ENCODE results near the gene TMEM175. TPM values are rescaled to one million over a fixed set of nuclear protein-coding genes. Genes with fewer than 3 reads are reported as not detected.

The TMEM175 gene
- total and polyA plus RNA-seq, 2 of the 8 experiments (the other 6 are each of a cell fraction or from before 2014, with no cell fraction given) = 4.9 to 20.7 TPM

DNA sequence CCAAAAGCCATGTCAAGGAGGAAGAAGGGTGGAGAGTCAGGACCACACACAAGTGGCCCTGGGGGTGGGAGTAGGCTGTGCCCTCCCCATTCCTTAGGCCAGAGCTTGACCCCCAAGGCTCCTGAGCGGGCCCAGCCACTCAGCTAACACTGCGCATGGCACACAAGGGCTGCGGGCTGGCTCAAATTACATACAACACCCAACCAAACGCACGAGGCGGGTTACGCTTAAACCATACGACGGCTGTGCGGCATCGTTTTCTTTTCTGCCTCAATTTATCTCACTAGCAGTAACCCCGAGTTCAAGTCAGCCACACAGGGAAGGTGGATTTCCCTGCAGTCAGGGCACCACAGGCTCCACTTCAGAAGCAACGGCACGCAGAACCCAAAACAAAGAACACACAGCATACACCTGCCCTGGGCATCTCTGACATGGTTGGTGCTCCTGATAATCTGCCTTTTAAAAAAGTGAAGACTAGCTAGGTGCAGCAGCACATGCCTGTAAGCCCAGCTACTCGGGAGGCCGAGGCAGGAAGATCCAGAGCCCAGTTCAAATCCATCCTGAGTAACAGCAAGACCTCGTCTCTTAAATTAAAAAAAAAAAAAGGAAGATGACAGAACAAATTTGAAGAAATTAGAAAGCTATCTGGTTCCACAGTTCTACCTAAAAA lies 3.0 kb upstream of the TMEM175 start:
- Histone ChIP-seq H3K23me2 (ENCODE audit: low read depth, low read length) (peaks cover 14% of the 10 kb centered on the region; the same call in 1 of the 2 replicates), H2AFZ (ENCODE audit: low read length) (no peak overlapping the region), H3K4me1 (replicated peaks in 1 of 4; ENCODE audit: control insufficient read depth in 3 of 4, insufficient read depth in 4 of 4, low read length in 3 of 4) (peaks cover 0 to 8% (median 4%) of the 10 kb centered on the region in 4 experiments; a peak in 5 of 7 replicates), H3K23ac (ENCODE audit: insufficient read length) (no peak overlapping the region), H3K14ac (ENCODE audit: insufficient read length) (no peak overlapping the region), H3K9me3 (ENCODE audit: insufficient read depth in 2 of 2, low read depth in 1 of 2, low read length in 1 of 2) (no peaks in the 10 kb centered on the region), H4K5ac (ENCODE audit: insufficient read length, low read depth, low read length) (no peak overlapping the region), H3K27me3 (replicated peaks in 1 of 4; ENCODE audit: control insufficient read depth in 3 of 4, extremely low read depth in 1 of 4, insufficient read depth in 3 of 4, low read length in 3 of 4) (no peaks in the 10 kb centered on the region), H4K91ac (replicated peaks; ENCODE audit: insufficient read length, low read length) (no peak overlapping the region), H3K36me3 (ENCODE audit: control insufficient read depth in 2 of 4, insufficient read depth in 4 of 4, low read length in 3 of 4) (no peaks in the 10 kb centered on the region), H4K20me1 (replicated peaks in 1 of 2; ENCODE audit: control insufficient read depth in 1 of 2, insufficient read depth in 2 of 2, low read length in 2 of 2) (peaks cover 10 to 20% of the 10 kb centered on the region in 2 experiments), H2BK12ac (ENCODE audit: low read depth, low read length) (no peak overlapping the region), H3K79me1 (ENCODE audit: low read depth, low read length) (peaks cover 22% of the 10 kb centered on the region), H2AK5ac (ENCODE audit: low read depth, low read length) (no peak overlapping the region), H2BK5ac (ENCODE audit: low read depth, low read length) (no peak overlapping the region), H2BK20ac (ENCODE audit: low read length) (no peak overlapping the region), H3K4ac (replicated peaks; ENCODE audit: insufficient read length, low read depth, low read length) (no peak overlapping the region), H3K4me2 (ENCODE audit: insufficient read depth in 1 of 2, low read depth in 2 of 2, low read length in 2 of 2) (no peak overlapping the region), H2BK120ac (replicated peaks; ENCODE audit: low read depth, low read length) (no peak overlapping the region), H3K4me3 (ENCODE audit: extremely low read depth in 1 of 4, insufficient read depth in 2 of 4, low read depth in 3 of 4, low read length in 4 of 4) (no peak overlapping the region), H3K79me2 (ENCODE audit: control insufficient read depth in 1 of 2, insufficient read depth in 2 of 2, low read length in 2 of 2) (peaks cover 22 to 62% of the 10 kb centered on the region in 2 experiments), H3K56ac (replicated peaks; ENCODE audit: insufficient read length, low read depth, low read length) (no peak overlapping the region), H3K9ac (replicated peaks in 1 of 4; ENCODE audit: extremely low read depth in 1 of 4, low read depth in 3 of 4, low read length in 3 of 4) (no peak overlapping the region), H3K27ac (ENCODE audit: low read depth, low read length) (no peak overlapping the region), H4K8ac (ENCODE audit: extremely low read depth, insufficient read depth, low read length) (no peak overlapping the region), H3K18ac (ENCODE audit: extremely low read depth, low read length) (no peak overlapping the region), H2BK15ac (ENCODE audit: low read length) (no peak overlapping the region)
- FAIRE-seq (no peak), DNase-seq (ENCODE audit: low read depth in 1 of 2, low spot score in 2 of 2) (no peak)
- ChIA-PET POLR2A (ENCODE audit: partially characterized antibody) (interaction anchor here (0.6 to 1.4 kb wide), 3 partner anchors 8 to 58 kb away, joined by 3 read pairs; no protein-coding TSS in a partner anchor), CTCF (ENCODE audit: partially characterized antibody) (interaction anchor here (0.6 to 1.7 kb wide), 4 partner anchors 11 to 818 kb away, joined by 3 to 4 read pairs (median 4); partner anchors contain the start of gene IDUA)
- 91% methylated on average over 17 of the region's 17 CpGs; no CpG with 5 or more reads in 1 of the 2 experiments for WGBS, 2 experiments (ENCODE audit: extremely low coverage in 1 of 2, insufficient coverage in 1 of 2, insufficient read length in 1 of 2, insufficient replicate concordance in 2 of 2, low coverage in 1 of 2, low lambda C conversion rate in 2 of 2, missing lambda C conversion rate in 1 of 2)
- no peak for TF ChIP-seq SP2 (IDR thresholded peaks at IDR 0.05; ENCODE audit: low read length)
- TF ChIP-seq TAF7 (optimal IDR thresholded peaks at IDR 0.05; ENCODE audit: borderline replicate concordance, low read depth, low read length) = no peak
- TF ChIP-seq CHD2 (IDR thresholded peaks at IDR 0.05; ENCODE audit: low read length) = no peak
- TF ChIP-seq SIN3A (conservative IDR thresholded peaks at IDR 0.05 in 1 of 2, IDR thresholded peaks at IDR 0.05 in 1 of 2; ENCODE audit: low read depth in 1 of 2, low read length in 2 of 2) = no peak
- TF ChIP-seq JUND (IDR thresholded peaks at IDR 0.05; ENCODE audit: low read length) = no peak
- no peak for TF ChIP-seq CHD1 (IDR thresholded peaks at IDR 0.05; ENCODE audit: low read depth, low read length)
- TF ChIP-seq TEAD4 (IDR thresholded peaks at IDR 0.05; ENCODE audit: low read depth, low read length) = no peak
- TF ChIP-seq, protein P1, sequence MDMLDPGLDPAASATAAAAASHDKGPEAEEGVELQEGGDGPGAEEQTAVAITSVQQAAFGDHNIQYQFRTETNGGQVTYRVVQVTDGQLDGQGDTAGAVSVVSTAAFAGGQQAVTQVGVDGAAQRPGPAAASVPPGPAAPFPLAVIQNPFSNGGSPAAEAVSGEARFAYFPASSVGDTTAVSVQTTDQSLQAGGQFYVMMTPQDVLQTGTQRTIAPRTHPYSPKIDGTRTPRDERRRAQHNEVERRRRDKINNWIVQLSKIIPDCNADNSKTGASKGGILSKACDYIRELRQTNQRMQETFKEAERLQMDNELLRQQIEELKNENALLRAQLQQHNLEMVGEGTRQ (IDR thresholded peaks at IDR 0.05; ENCODE audit: low read length) = no peak
- no peak for TF ChIP-seq GABPA (IDR thresholded peaks at IDR 0.05; ENCODE audit: borderline replicate concordance, insufficient read depth, low read length)
- no peak for TF ChIP-seq RBBP5 (IDR thresholded peaks at IDR 0.05; ENCODE audit: borderline replicate concordance, low read depth, low read length)
- TF ChIP-seq EGR1 (IDR thresholded peaks at IDR 0.05; ENCODE audit: borderline replicate concordance, low read depth, low read length) = no peak
- no peak for TF ChIP-seq TAF1 (IDR thresholded peaks at IDR 0.05; ENCODE audit: low read depth, low read length)
